ENCODE measurements around the gene OGFR. TPM values are rescaled to one million over a fixed set of nuclear protein-coding genes. Genes with fewer than 3 reads are reported as not detected.
A peak's percentile ranks its signal among the peaks of the same experiment; 100 is the strongest.

The OGFR gene
- total RNA-seq, 1 experiment from 2014 or later: 47.3 TPM

DNA sequence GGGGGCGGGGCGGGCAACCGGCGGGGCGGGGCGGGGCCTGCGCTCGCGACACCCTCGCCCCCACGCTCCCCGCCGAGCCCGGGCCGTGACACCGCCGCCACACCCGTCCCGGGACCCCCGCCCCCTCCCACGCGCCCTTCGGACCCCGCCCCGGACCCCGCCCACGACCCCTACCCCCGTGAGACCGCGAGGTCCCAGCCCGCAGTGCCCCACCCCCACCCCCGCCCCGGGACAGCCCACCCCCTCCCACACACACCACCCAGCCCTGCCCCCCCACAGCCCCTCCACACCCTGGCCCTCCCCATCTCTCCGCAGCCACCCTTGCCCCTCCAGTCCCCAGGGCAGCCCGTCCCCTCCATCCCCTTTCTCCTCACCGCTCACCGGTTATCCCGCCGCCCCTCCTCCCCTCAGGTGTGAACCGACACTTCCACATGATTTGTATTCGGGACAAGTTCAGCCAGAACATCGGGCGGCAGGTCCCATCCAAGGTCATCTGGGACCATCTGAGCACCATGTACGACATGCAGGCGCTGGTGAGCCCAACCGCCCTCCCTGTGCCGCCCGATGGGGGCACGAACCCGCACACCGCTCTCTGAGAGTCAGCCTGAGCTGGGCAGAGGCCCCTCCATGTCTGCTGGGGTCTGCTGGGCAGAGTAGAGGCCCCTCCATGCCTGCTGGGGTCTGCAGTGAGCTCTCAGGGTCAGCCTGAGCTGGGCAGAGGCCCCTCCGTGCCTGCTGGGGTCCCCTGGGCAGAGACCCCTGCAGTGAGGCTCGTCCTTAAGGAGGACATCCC is 7.7 kb upstream of the OGFR start:
- H3K27ac ChIP-seq (ENCODE audit: low read length): peak overlapping the region; percentile 92
- H3K4me3 ChIP-seq (ENCODE audit: low read depth in 2 of 2, low read length in 2 of 2): peak overlapping the region; percentile 59
- no TSS peak for BruUV-seq (replicated peaks)
- ChIA-PET CTCF (no interaction called here), POLR2A (interaction anchor here (0.6 kb wide), 1 partner anchor 8 kb away, joined by 3 read pairs; no protein-coding TSS in a partner anchor)
- TF ChIP-seq SIN3A (IDR thresholded peaks at IDR 0.05; ENCODE audit: borderline replicate concordance, insufficient read depth, low read depth, low read length): no peak
- TF ChIP-seq, protein P1, sequence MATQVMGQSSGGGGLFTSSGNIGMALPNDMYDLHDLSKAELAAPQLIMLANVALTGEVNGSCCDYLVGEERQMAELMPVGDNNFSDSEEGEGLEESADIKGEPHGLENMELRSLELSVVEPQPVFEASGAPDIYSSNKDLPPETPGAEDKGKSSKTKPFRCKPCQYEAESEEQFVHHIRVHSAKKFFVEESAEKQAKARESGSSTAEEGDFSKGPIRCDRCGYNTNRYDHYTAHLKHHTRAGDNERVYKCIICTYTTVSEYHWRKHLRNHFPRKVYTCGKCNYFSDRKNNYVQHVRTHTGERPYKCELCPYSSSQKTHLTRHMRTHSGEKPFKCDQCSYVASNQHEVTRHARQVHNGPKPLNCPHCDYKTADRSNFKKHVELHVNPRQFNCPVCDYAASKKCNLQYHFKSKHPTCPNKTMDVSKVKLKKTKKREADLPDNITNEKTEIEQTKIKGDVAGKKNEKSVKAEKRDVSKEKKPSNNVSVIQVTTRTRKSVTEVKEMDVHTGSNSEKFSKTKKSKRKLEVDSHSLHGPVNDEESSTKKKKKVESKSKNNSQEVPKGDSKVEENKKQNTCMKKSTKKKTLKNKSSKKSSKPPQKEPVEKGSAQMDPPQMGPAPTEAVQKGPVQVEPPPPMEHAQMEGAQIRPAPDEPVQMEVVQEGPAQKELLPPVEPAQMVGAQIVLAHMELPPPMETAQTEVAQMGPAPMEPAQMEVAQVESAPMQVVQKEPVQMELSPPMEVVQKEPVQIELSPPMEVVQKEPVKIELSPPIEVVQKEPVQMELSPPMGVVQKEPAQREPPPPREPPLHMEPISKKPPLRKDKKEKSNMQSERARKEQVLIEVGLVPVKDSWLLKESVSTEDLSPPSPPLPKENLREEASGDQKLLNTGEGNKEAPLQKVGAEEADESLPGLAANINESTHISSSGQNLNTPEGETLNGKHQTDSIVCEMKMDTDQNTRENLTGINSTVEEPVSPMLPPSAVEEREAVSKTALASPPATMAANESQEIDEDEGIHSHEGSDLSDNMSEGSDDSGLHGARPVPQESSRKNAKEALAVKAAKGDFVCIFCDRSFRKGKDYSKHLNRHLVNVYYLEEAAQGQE (IDR thresholded peaks at IDR 0.05; ENCODE audit: insufficient read depth in 1 of 2, low read depth in 2 of 2, low read length in 1 of 2): no peak
- TF ChIP-seq, protein P2, sequence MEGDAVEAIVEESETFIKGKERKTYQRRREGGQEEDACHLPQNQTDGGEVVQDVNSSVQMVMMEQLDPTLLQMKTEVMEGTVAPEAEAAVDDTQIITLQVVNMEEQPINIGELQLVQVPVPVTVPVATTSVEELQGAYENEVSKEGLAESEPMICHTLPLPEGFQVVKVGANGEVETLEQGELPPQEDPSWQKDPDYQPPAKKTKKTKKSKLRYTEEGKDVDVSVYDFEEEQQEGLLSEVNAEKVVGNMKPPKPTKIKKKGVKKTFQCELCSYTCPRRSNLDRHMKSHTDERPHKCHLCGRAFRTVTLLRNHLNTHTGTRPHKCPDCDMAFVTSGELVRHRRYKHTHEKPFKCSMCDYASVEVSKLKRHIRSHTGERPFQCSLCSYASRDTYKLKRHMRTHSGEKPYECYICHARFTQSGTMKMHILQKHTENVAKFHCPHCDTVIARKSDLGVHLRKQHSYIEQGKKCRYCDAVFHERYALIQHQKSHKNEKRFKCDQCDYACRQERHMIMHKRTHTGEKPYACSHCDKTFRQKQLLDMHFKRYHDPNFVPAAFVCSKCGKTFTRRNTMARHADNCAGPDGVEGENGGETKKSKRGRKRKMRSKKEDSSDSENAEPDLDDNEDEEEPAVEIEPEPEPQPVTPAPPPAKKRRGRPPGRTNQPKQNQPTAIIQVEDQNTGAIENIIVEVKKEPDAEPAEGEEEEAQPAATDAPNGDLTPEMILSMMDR (IDR thresholded peaks at IDR 0.05): no peak
- no peak for TF ChIP-seq TCF7L2 (IDR thresholded peaks at IDR 0.05; ENCODE audit: low read depth, low read length)
- TF ChIP-seq POLR2AphosphoS5 (IDR thresholded peaks at IDR 0.05; ENCODE audit: low read depth, low read length): no peak
- H3K4me1 ChIP-seq (ENCODE audit: control insufficient read depth, insufficient read depth, low read length): peaks cover 18% of the 10 kb centered on the region
- no peaks in the 10 kb centered on the region for H3K27me3 ChIP-seq (ENCODE audit: control insufficient read depth, insufficient read depth, low read length)
- H3K36me3 ChIP-seq (ENCODE audit: control insufficient read depth, insufficient read depth, low read length): peaks cover 3% of the 10 kb centered on the region
- in situ Hi-C loops (cut with HindIII; ENCODE audit: low pct_unique_long_range_greater_than_20kb, low sequenced_read_pairs): no loop called here
- no peak for DNase-seq (ENCODE audit: low read depth, low spot score)
- intact Hi-C loops (cut with micrococcal nuclease; ENCODE audit: unreplicated experiment): loop anchor here (10.0 kb wide), 1 partner anchor 322 kb away; the partner anchor contains the start of gene GATA5
- no peaks in the 10 kb centered on the region for H3K9me3 ChIP-seq (ENCODE audit: control insufficient read depth, insufficient read depth, low read depth, low read length)
- ATAC-seq: peak; percentile 5; the same call in 1 of the 2 replicates

DNA sequence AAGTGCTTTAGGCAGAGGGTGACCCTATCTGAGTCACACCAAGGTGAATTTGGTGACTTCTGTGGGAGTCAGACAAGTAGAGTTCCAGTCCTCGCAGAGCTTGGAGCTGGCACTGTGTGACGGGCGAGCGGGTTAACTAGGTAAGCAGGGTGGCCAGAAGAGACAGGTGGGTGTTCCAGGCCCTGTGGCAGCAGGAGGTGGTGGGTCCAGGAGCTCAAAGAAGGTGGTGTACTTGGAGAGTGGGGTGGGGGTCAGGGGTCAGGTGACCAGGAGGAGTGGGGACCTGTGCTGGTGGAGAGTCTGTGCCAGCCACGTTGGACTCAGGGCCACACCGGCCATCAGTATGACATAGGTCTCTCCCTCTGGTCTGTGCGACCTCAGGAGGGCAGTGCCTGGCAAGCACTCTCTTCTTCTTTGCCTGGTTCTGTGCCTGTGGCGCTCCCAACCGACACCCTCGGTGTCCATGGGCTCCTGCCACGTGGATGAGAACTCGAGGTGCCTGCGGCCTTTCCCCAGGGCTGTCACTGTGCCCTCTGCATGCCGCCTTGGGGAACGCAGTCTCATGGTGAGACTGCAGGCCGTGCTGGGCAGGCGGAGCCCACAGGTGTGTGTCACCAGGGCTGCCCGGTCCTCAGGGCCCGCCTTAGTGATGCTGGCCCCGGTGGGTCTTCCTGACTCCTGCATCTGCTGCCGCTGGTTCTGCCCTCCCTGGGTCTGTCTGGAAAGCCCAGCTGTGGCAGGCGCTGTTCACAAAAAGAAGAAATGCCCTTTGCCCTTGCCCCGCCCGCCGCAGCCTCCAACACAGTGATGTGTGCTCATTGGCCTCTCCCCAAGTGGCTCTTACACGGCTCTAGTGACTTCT is 6.7 kb upstream of the OGFR start:
- TF ChIP-seq TCF7L2 (IDR thresholded peaks at IDR 0.05; ENCODE audit: low read depth, low read length): no peak
- TF ChIP-seq, protein P2 (IDR thresholded peaks at IDR 0.05): no peak
- no peak for TF ChIP-seq POLR2AphosphoS5 (IDR thresholded peaks at IDR 0.05; ENCODE audit: low read depth, low read length)
- no peak for TF ChIP-seq SIN3A (IDR thresholded peaks at IDR 0.05; ENCODE audit: borderline replicate concordance, insufficient read depth, low read depth, low read length)
- in situ Hi-C loops (cut with HindIII; ENCODE audit: low pct_unique_long_range_greater_than_20kb, low sequenced_read_pairs): no loop called here
- intact Hi-C loops (cut with micrococcal nuclease; ENCODE audit: unreplicated experiment): loop anchor here (10.0 kb wide), 1 partner anchor 323 kb away; the partner anchor contains the start of gene GATA5

More for the DNA sequence above, 6.7 kb upstream of the OGFR start:
- ChIA-PET POLR2A (no interaction called here), CTCF (no interaction called here)
- ATAC-seq: no peak
- H3K36me3 ChIP-seq (ENCODE audit: control insufficient read depth, insufficient read depth, low read length): peaks cover 3% of the 10 kb centered on the region
- peak overlapping the region; percentile 59 for H3K4me3 ChIP-seq (ENCODE audit: low read depth in 2 of 2, low read length in 2 of 2)
- H3K27ac ChIP-seq (ENCODE audit: low read length): peak overlapping the region; percentile 92
- BruUV-seq (replicated peaks): no TSS peak
- no peaks in the 10 kb centered on the region for H3K9me3 ChIP-seq (ENCODE audit: control insufficient read depth, insufficient read depth, low read depth, low read length)
- H3K4me1 ChIP-seq (ENCODE audit: control insufficient read depth, insufficient read depth, low read length): peaks cover 18% of the 10 kb centered on the region
- DNase-seq (ENCODE audit: low read depth, low spot score): no peak
- no peaks in the 10 kb centered on the region for H3K27me3 ChIP-seq (ENCODE audit: control insufficient read depth, insufficient read depth, low read length)
